Sigmoid colon (tissue), 7 donors: ENCODE results near the gene WBP2NL. TPM values are rescaled to one million over a fixed set of nuclear protein-coding genes. Genes with fewer than 3 reads are reported as not detected.

Source experiments
- DNase-seq: peaks from one replicate; pipeline ENCODE4 v3.0.0-alpha.2; 2019
- H3K27ac ChIP-seq, 4 donors: fragments of 200-600 bp; sonication (generic); one replicate each; pipeline ENCODE4 v1.5.1; 2016 to 2019; ENCODE audit warnings: mild to moderate bottlenecking in 1 of 4
- H3K27me3 ChIP-seq, 3 donors: fragments of 200-600 bp; sonication (generic); one replicate each; pipeline ENCODE4 v1.5.1; 2019; ENCODE audit warnings: mild to moderate bottlenecking in 1 of 3
- H3K36me3 ChIP-seq, 4 donors: fragments of 200-600 bp; sonication (generic); one replicate each; pipeline ENCODE4 v1.5.1; 2016 to 2019
- H3K4me1 ChIP-seq, 4 donors: fragments of 200-600 bp; sonication (generic); one replicate each; pipeline ENCODE4 v1.5.1; 2017 to 2019
- H3K4me3 ChIP-seq, 4 donors: fragments of 200-600 bp; sonication (generic); one replicate each; pipeline ENCODE4 v1.5.1; 2017 to 2019; ENCODE audit warnings: mild to moderate bottlenecking in 2 of 4, moderate library complexity in 1 of 4
- H3K9me3 ChIP-seq, 4 donors: fragments of 200-600 bp in 3 of 4; sonication (generic) in 3 of 4; one replicate each; pipeline versions ENCODE4 v1.5.1 to v1.6.1; 2013 to 2019
- CTCF ChIP-seq, 4 experiments: fragments of 450-650 bp in 3 of 4; fragments of 200-600 bp in 1 of 4; IDR thresholded peaks; one replicate each; pipeline ENCODE4 v1.5.1; 2016 to 2019; ENCODE audit warnings: antibody characterized with exemption in 4 of 4, mild to moderate bottlenecking in 3 of 4, moderate library complexity in 2 of 4
- EP300 ChIP-seq, 4 donors: sonication (generic); formaldehyde crosslinking; IDR thresholded peaks; one replicate each; pipeline ENCODE4 v1.6.1; 2017; ENCODE audit warnings: antibody characterized with exemption in 4 of 4
- POLR2A ChIP-seq, 2 donors: fragments of 450-650 bp; IDR thresholded peaks; one replicate each; pipeline ENCODE4 v1.6.1; 2016; ENCODE audit warnings: antibody characterized with exemption in 2 of 2, mild to moderate bottlenecking in 2 of 2, moderate library complexity in 2 of 2
- POLR2AphosphoS5 ChIP-seq, 4 donors: sonication (generic); formaldehyde crosslinking; IDR thresholded peaks; one replicate each; pipeline ENCODE4 v1.6.1; 2017; ENCODE audit warnings: antibody characterized with exemption in 4 of 4
- WGBS, 2 donors: extraction: QIAGEN DNeasy Blood & Tissue Kit; methylation state at CpG; one replicate each; pipeline ENCODE4 v1.1.7; 2013; 5-methylcytosine and 5-hydroxymethylcytosine counted together
- intact Hi-C: fragments of 100-400 bp; cut with DNase I; formaldehyde crosslinking; loops from one replicate; pipeline ENCODE4 v1.15.1; 2023
- polyA plus RNA-seq, 3 donors: library from polyadenylated mRNA; stranded (reverse); fragments of 200-250 nt; gene quantifications; one replicate each; pipeline ENCODE4 v1.2.3, GENCODE V29; 2013
- total RNA-seq, 4 donors: library from RNA; depleted of rRNA; stranded (reverse); fragments of >200 nt; gene quantifications; one replicate each; pipeline ENCODE4 v1.1.0, GENCODE V29; 2016
- donor health status: healthy with polysubstance abuse.
- donor health status: Bipolar disorder and iron deficiency.
- donor health status: healthy.

Gene WBP2NL
- total and polyA plus RNA-seq, 7 donors: 0.71 to 2.8 (median 0.92) TPM; not detected in 1

- Histone ChIP-seq H3K36me3 (no peaks in the 10 kb centered on the region), H3K27ac (no peak overlapping the region), H3K9me3 (no peaks in the 10 kb centered on the region), H3K4me3 (no peak overlapping the region), H3K4me1 (no peaks in the 10 kb centered on the region), H3K27me3 (peaks cover 0 to 14% (median 8%) of the 10 kb centered on the region in 3 donors)
- 95 to 99% methylated on average over 2 of the region's 2 CpGs for WGBS, 2 donors
- intact Hi-C loops: no loop called here
- TF ChIP-seq POLR2A (IDR thresholded peaks at IDR 0.05): no peak
- no peak for DNase-seq
Measured at GRCh38 chr22:41966225-41966606, 32.4 kb upstream of the WBP2NL start.

GRCh38 chr22:41966607-41967240, 31.9 kb upstream of the WBP2NL start:
- TF ChIP-seq POLR2AphosphoS5 (IDR thresholded peaks at IDR 0.05) (no peak), EP300 (IDR thresholded peaks at IDR 0.05) (no peak), POLR2A (IDR thresholded peaks at IDR 0.05) (no peak), CTCF (IDR thresholded peaks at IDR 0.05) (peak in 1 of 4 experiments; percentile 20)
- no peak for DNase-seq
- Histone ChIP-seq H3K9me3 (no peaks in the 10 kb centered on the region), H3K36me3 (no peaks in the 10 kb centered on the region), H3K27me3 (peaks cover 0 to 19% (median 13%) of the 10 kb centered on the region in 3 donors), H3K27ac (no peak overlapping the region), H3K4me3 (no peak overlapping the region), H3K4me1 (no peaks in the 10 kb centered on the region)
- intact Hi-C loops: no loop called here
- WGBS, 2 donors: 42 to 44% methylated on average over 8 of the region's 8 CpGs

- intact Hi-C loops: no loop called here
- 30 to 64% methylated on average over 9 of the region's 9 CpGs for WGBS, 2 donors
- no peaks in the 10 kb centered on the region for H3K4me1 ChIP-seq
- H3K4me3 ChIP-seq: no peak overlapping the region
- H3K27me3 ChIP-seq: peaks cover 0 to 38% (median 29%) of the 10 kb centered on the region in 3 donors
- H3K27ac ChIP-seq: no peak overlapping the region
- no peaks in the 10 kb centered on the region for H3K9me3 ChIP-seq
- no peak for DNase-seq
- no peaks in the 10 kb centered on the region for H3K36me3 ChIP-seq
- TF ChIP-seq POLR2AphosphoS5 (IDR thresholded peaks at IDR 0.05) (no peak), CTCF (IDR thresholded peaks at IDR 0.05) (no peak), POLR2A (IDR thresholded peaks at IDR 0.05) (no peak), EP300 (IDR thresholded peaks at IDR 0.05) (no peak)
Measured at GRCh38 chr22:41968601-41969000, 30.0 kb upstream of the WBP2NL start.

- intact Hi-C loops: no loop called here
Measured at GRCh38 chr22:41969110-41969646, 29.4 kb upstream of the WBP2NL start, which contains the start of gene SEPTIN3. Gene SEPTIN3 (plus strand): TSS chr22:41969443. CDS start chr22:41971493, 2,050 bp downstream.

GRCh38 chr22:41970601-41971000, 28.0 kb upstream of the WBP2NL start:
- Histone ChIP-seq H3K36me3 (no peaks in the 10 kb centered on the region), H3K27ac (no peak overlapping the region), H3K9me3 (no peaks in the 10 kb centered on the region), H3K4me1 (no peaks in the 10 kb centered on the region), H3K4me3 (no peak overlapping the region), H3K27me3 (peaks cover 3 to 56% (median 38%) of the 10 kb centered on the region in 3 donors)
- no peak for DNase-seq
- intact Hi-C loops: no loop called here
- no peak for TF ChIP-seq EP300 (IDR thresholded peaks at IDR 0.05)
- no peak for TF ChIP-seq CTCF (IDR thresholded peaks at IDR 0.05)
- no peak for TF ChIP-seq POLR2A (IDR thresholded peaks at IDR 0.05)
- no peak for TF ChIP-seq POLR2AphosphoS5 (IDR thresholded peaks at IDR 0.05)
- 86 to 87% methylated on average over 2 of the region's 2 CpGs for WGBS, 2 donors

More at GRCh38 chr22:41969110-41969646, 29.4 kb upstream of the WBP2NL start, which contains the start of gene SEPTIN3:
- no peaks in the 10 kb centered on the region for H3K4me1 ChIP-seq
- H3K9me3 ChIP-seq: no peaks in the 10 kb centered on the region
- no peak within 1 kb of the TSS for H3K4me3 ChIP-seq
- H3K27ac ChIP-seq: no peak within 1 kb of the TSS
- no peaks in the 10 kb centered on the region for H3K36me3 ChIP-seq
- WGBS, 2 donors: 80 to 81% methylated on average over 8 of the region's 8 CpGs
- DNase-seq: no peak
- peaks cover 0 to 43% (median 30%) of the 10 kb centered on the region in 3 donors for H3K27me3 ChIP-seq
- no peak for TF ChIP-seq EP300 (IDR thresholded peaks at IDR 0.05)
